ENCODE measurements around the gene ALDH8A1.

Gene ALDH8A1

GRCh38 chr6:134892362-134892761 is 57.5 kb downstream of the ALDH8A1 start:
- no peak for TF ChIP-seq CREB1 (IDR thresholded peaks at IDR 0.05; ENCODE audit: low read depth)
- no peak for TF ChIP-seq TCF12 (IDR thresholded peaks at IDR 0.05; ENCODE audit: low read depth)
- TF ChIP-seq TAF1 (IDR thresholded peaks at IDR 0.05; ENCODE audit: low read depth), result no peak
- TF ChIP-seq TEAD4 (IDR thresholded peaks at IDR 0.05), result no peak
- no peak for TF ChIP-seq USF1 (IDR thresholded peaks at IDR 0.05)
- TF ChIP-seq EGR1 (IDR thresholded peaks at IDR 0.05), result no peak
- no peak for TF ChIP-seq FOXM1 (IDR thresholded peaks at IDR 0.05; ENCODE audit: borderline replicate concordance, low read depth)
- no peak for TF ChIP-seq CEBPB (IDR thresholded peaks at IDR 0.05)
- no peak for TF ChIP-seq ZBTB7A (IDR thresholded peaks at IDR 0.05; ENCODE audit: low read depth)
- no peak for TF ChIP-seq NFIC (IDR thresholded peaks at IDR 0.05)
- no peak for TF ChIP-seq YY1 (IDR thresholded peaks at IDR 0.05; ENCODE audit: low read depth)
- TF ChIP-seq MAX (IDR thresholded peaks at IDR 0.05), result no peak
- no peak for TF ChIP-seq RAD21 (IDR thresholded peaks at IDR 0.05; ENCODE audit: low read depth)
- no peak for TF ChIP-seq REST (IDR thresholded peaks at IDR 0.05; ENCODE audit: low read depth)
- no peak for TF ChIP-seq EP300 (IDR thresholded peaks at IDR 0.05; ENCODE audit: borderline replicate concordance)

GRCh38 chr6:134891633-134892032 is 58.3 kb downstream of the ALDH8A1 start:
- TF ChIP-seq REST (IDR thresholded peaks at IDR 0.05; ENCODE audit: low read depth) (no peak), MAX (IDR thresholded peaks at IDR 0.05) (no peak), CREB1 (IDR thresholded peaks at IDR 0.05; ENCODE audit: low read depth) (no peak), TAF1 (IDR thresholded peaks at IDR 0.05; ENCODE audit: low read depth) (no peak), USF1 (IDR thresholded peaks at IDR 0.05) (no peak), CEBPB (IDR thresholded peaks at IDR 0.05) (no peak), NFIC (IDR thresholded peaks at IDR 0.05) (no peak), ZBTB7A (IDR thresholded peaks at IDR 0.05; ENCODE audit: low read depth) (no peak), EP300 (IDR thresholded peaks at IDR 0.05; ENCODE audit: borderline replicate concordance) (no peak), YY1 (IDR thresholded peaks at IDR 0.05; ENCODE audit: low read depth) (no peak)

GRCh38 chr6:134888316-134888715 is 61.6 kb downstream of the ALDH8A1 start:
- TF ChIP-seq TEAD4 (IDR thresholded peaks at IDR 0.05), result no peak
- no peak for TF ChIP-seq CREB1 (IDR thresholded peaks at IDR 0.05; ENCODE audit: low read depth)
- no peak for TF ChIP-seq RAD21 (IDR thresholded peaks at IDR 0.05; ENCODE audit: low read depth)
- no peak for TF ChIP-seq CEBPB (IDR thresholded peaks at IDR 0.05)
- no peak for TF ChIP-seq FOXM1 (IDR thresholded peaks at IDR 0.05; ENCODE audit: borderline replicate concordance, low read depth)
- no peak for TF ChIP-seq EGR1 (IDR thresholded peaks at IDR 0.05)
- no peak for TF ChIP-seq ZBTB7A (IDR thresholded peaks at IDR 0.05; ENCODE audit: low read depth)
- no peak for TF ChIP-seq EP300 (IDR thresholded peaks at IDR 0.05; ENCODE audit: borderline replicate concordance)
- no peak for TF ChIP-seq NFIC (IDR thresholded peaks at IDR 0.05)

GRCh38 chr6:134884752-134885151 is 65.1 kb downstream of the ALDH8A1 start:
- TF ChIP-seq MAX (IDR thresholded peaks at IDR 0.05) (no peak), REST (IDR thresholded peaks at IDR 0.05; ENCODE audit: low read depth) (no peak), USF1 (IDR thresholded peaks at IDR 0.05) (no peak), ZBTB7A (IDR thresholded peaks at IDR 0.05; ENCODE audit: low read depth) (no peak), TCF12 (IDR thresholded peaks at IDR 0.05; ENCODE audit: low read depth) (no peak), TEAD4 (IDR thresholded peaks at IDR 0.05) (no peak), RAD21 (IDR thresholded peaks at IDR 0.05; ENCODE audit: low read depth) (no peak), TAF1 (IDR thresholded peaks at IDR 0.05; ENCODE audit: low read depth) (no peak), YY1 (IDR thresholded peaks at IDR 0.05; ENCODE audit: low read depth) (no peak)
